ENCODE data around the gene COL8A2.

COL8A2 gene

GRCh38 chr1:36134505-36135329 lies 9.7 kb upstream of the COL8A2 start:
- peak; percentile 7 for DNase-seq

- no peak for DNase-seq
These were observed 9.0 kb upstream of the COL8A2 start for GRCh38 chr1:36134031-36134430.

GRCh38 chr1:36133484-36133883 lies 8.5 kb upstream of the COL8A2 start:
- no peak for DNase-seq

- DNase-seq: no peak
These were observed 7.0 kb upstream of the COL8A2 start for GRCh38 chr1:36132029-36132428.

GRCh38 chr1:36128905-36129206 lies 3.8 kb upstream of the COL8A2 start:
- DNase-seq: no peak

- DNase-seq: no peak
These were observed 3.3 kb upstream of the COL8A2 start for GRCh38 chr1:36128126-36128904.

- DNase-seq: no peak
These were observed 1.9 kb upstream of the COL8A2 start for GRCh38 chr1:36126797-36127500.

- DNase-seq: no peak
These were observed 1.1 kb upstream of the COL8A2 start for GRCh38 chr1:36126005-36126716.

GRCh38 chr1:36124404-36125128 lies 456 bp downstream of the COL8A2 start:
- DNase-seq: no peak

GRCh38 chr1:36123356-36123755 lies 1.7 kb downstream of the COL8A2 start:
- DNase-seq: no peak

GRCh38 chr1:36122062-36123030 lies 2.7 kb downstream of the COL8A2 start:
- no peak for DNase-seq

GRCh38 chr1:36119456-36119855 lies 5.6 kb downstream of the COL8A2 start:
- no peak for DNase-seq

GRCh38 chr1:36118447-36119204 lies 6.4 kb downstream of the COL8A2 start:
- no peak for DNase-seq

GRCh38 chr1:36116901-36117300 lies 8.1 kb downstream of the COL8A2 start:
- DNase-seq: no peak

GRCh38 chr1:36115931-36116330 lies 9.1 kb downstream of the COL8A2 start:
- no peak for DNase-seq

GRCh38 chr1:36115200-36115669 lies 9.8 kb downstream of the COL8A2 start:
- no peak for DNase-seq

GRCh38 chr1:36114371-36114770 lies 10.7 kb downstream of the COL8A2 start:
- DNase-seq: no peak

- DNase-seq: no peak
These were observed 12.2 kb downstream of the COL8A2 start for GRCh38 chr1:36112823-36113222.

- DNase-seq: no peak
These were observed 13.9 kb downstream of the COL8A2 start for GRCh38 chr1:36111151-36111550.

GRCh38 chr1:36109041-36109679 lies 15.9 kb downstream of the COL8A2 start:
- DNase-seq: no peak
